ENCODE measurements around the gene BCKDHA.
"Not testable (repeated sequence)": the region's sequence is repeated elsewhere in the genome, so short reads cannot be mapped to it uniquely, and the experiment has no call there.

Gene BCKDHA

DNA sequence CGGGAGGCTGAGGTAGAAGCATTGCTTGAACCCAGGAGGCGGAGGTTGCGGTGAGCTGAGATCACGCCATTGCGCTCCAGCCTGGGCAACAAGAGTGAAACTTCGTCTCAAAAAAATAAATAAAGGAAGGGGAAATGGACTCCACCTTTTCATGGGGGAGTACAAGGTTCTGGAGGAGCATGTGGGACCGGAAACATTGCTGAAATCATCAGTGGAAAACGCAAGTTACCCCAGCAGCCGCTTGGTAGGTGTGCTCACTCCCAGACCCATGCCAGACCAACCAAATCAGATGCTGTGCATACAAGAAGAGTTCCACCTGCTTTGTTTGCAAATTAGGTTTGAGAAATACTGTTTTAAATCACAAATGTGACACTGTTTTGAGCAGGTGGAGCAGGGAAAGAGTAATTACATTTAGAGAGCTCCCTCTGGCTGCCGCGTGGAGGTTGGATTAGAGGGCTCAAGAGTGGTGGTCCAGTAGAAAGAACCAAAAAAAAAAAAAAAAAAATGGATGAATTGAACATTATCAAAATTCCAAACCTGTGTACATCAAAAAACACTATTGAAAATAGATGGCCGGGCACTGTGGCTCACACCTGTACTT, 50.2 kb downstream of the BCKDHA start:
- DNase-seq (ENCODE audit: low read depth): no peak

DNA sequence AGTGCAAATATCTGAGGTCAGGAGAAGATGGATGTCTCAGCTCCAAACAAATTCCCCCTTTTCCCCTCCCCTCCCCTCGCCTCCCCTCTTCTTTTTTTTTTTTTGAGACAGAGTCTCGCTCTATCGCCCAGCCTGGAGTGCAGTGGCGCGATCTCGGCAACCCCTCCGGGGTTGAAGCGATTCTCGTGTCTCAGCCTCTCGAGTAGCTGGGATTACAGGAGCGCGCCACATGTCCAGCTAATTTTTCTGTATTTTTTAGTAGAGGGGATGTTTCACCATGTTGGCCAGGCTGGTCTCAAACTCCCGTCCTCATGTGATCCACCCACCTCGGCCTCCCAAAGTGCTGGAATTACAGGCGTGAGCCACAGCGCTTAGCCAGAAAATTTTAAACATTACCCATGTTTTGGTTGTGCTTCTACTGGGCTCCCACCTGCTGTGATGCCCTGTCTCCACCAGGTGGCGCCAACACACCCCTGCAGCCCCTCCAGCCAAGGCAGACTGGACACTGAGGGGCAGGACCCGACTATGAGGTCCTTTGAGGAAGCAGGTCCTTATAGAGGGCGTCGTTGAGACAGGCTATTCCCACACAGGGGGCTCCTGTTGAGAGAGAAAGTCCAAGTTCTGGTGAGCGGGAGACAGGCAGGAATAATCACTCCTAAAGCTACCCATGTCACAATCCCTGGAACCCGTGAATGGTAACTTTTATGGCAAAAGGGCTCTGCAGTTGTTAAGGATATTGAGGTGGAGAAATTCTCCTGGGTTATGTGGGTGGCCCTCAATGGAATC, 51.7 kb downstream of the BCKDHA start:
- peak; percentile 60 for DNase-seq (ENCODE audit: low read depth)

DNA sequence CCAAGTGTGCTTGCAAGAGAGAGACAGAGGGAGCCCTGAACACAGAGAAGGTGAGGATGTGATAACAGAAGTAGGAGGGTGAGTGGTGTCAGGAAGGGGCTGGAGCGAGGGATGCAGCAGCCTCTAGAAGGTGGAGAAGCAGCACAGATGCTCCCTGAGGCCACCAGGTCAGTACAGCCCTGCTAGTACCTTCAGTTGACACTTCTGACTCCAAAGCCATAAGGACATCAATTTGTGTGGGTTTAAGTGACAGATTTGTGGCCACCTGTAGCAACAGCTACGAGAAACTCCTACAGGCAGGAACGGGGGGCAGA, 52.2 kb downstream of the BCKDHA start:
- no peak for DNase-seq (ENCODE audit: low read depth)

DNA sequence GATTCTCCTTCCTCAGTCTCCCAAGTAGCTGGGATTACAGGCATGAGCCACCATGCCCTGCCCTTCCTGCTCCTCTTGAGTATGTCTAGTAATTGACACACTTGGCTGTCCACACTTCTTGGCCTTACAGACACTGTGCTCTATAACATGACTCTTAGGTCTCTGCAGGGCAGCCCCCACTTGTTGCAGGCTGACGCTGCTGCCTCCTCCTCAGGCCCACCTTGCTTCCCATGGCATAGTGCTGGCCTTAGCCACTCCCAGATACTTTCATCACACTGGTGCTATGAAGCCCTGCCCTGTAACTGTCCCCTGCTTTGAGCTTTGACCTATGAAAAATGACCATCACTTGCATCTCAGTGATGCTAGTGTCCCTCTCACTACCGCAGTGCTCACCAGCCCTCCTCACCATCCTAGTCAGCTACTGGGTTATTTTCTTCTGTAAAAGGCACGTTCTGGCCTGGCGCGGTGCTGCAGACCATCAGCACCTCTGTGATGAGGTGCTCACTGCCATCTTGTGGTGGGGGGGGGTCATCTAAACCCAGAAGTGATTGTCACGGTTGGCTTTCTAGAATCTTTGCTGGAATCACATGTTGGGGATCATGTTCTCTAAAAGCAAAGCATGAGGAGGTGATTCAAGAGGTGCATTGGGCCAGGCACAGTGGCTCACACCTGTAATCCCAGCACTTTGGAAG, 55.1 kb downstream of the BCKDHA start:
- no peak for DNase-seq (ENCODE audit: low read depth)

DNA sequence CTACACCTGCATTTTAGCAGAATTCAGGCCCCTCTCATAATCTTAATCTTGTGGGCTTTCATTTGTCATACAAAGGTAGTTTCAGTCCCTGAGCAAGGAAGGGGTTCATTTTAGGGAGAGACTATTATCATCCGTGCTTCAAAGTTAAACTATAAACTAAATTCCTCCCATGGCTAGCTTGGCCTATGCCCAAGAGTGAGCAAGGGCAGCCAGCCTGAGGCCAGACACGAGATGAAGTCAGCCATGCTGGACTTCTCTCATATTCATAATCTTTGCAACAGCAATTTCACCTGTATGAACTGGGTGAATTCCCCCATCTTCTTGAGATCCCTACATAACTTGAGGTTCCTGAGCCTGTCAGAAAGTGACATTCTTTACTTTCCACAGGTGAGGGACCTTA, 58.3 kb downstream of the BCKDHA start:
- DNase-seq (ENCODE audit: low read depth): no peak

DNA sequence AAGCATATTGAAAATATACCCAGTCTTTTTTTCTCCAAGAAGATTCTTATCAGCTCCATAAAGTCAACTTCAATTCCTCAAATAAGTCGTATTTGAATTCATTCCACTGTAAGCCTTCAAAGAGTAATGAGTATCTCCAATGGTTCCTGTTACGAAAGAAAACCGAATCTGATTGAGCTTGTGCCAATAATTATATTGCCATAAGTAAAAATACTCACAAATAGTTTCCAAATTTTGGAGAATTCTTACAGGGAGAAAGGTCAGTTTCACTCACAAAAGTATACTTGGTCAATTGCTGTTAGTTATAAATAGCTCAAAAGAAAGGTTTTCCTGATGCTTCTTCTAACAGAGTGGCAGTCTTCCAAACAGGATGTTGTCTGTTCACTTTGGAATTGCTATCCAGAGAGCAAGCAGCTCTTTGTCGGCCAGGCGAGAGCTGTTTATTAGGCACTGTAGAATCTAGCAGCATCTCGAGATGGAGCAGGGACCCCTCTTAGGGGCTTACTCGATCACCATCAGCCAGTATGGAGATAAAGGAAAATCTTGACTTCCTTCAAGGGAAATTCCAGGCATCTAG, 58.8 kb downstream of the BCKDHA start:
- DNase-seq (ENCODE audit: low read depth): no peak

DNA sequence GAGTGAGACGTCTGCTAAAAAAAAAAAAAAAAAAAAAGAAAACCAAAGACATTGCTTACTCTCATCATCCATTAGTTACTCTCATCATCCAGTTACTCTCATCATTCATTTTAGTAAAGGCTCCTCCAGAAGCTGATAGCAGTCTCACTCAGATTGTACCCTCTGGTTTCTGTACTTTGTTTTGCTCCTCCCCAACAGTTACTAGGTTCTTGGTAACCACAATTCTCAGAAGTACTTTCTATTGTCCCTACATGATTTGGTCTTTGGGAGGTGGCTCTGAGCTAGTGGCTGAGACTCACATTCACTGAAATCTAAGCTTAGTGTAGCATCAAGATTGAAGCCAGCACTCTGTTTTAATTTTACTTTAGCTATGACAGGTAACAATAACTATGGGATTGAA, 59.6 kb downstream of the BCKDHA start:
- no peak for DNase-seq (ENCODE audit: low read depth)

DNA sequence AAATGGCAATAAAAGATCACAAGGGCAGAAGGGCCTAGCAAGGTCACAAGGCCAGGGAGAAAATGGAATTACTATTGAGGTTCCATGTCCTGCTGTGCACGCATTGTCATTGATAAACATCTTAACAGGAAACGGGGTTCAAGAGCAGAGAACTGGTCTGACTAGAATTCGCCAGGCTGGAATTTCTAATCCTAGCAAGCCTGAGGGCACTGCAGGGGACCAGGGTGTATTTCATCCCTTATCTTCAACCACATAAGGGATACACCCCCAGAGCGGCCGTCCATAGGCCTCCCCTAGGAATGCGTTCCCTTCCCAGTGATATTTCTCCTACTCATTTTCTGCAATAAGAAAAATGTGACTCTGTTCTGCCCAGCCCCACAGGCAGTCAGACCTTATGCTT, 64.9 kb downstream of the BCKDHA start:
- DNase-seq (ENCODE audit: low read depth): no peak

DNA sequence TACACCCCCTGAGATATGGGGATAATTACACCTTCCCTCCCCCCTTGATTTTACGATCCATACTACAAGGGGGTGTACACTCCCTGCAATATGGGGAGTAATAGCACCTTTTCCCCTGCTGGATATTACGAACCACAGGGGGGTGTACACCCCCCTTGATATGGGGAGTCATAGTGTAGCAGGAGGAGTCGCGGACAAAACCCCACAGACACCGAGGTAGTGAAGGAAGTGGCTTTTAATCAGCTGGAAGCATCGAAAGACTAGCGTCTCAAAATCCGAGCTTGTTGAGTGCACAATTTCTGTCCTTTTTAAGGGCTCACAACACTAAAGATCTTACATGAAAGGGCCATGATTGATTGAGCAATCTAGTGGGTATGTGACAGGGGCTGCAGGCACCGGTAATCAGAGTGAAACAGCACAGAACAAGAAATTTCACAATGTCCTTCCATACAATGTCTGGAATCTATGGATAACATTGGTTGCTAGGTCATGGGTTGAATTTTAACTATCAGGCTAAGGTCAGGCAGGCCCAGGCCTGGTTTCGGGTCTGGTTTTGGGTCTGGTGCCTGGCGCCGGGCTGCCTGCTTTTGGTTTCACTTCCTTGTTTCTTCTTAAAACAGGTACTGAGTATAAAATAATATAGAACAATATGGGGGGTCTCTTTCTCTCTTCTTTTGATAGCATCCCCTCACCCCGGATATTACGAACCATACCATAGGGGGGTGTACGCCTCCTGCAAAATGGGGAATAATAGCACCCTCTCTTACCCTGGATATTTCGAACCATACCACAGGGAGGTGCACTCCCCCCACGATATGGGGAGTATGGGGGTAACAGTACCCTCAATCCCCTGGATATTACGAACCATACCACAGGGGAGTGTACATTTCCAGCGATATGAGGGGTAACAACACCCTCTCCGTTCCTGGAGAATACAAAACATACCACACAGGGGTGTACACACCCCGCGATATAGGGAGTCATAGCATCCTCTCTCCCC, 65.9 kb downstream of the BCKDHA start:
- not testable (repeated sequence) for DNase-seq (ENCODE audit: low read depth)
